ENCODE results near the gene TFAP2C.

TFAP2C gene

GRCh38 chr20:56628873-56629463, at the start of gene TFAP2C:
TFAP2C (plus strand) TSS chr20:56629306; CDS start chr20:56629545, 239 bp downstream.
- DNase-seq = peak; percentile 67

- DNase-seq = no peak
Observed at GRCh38 chr20:56580226-56580625, 48.9 kb upstream of the TFAP2C start.

DNA sequence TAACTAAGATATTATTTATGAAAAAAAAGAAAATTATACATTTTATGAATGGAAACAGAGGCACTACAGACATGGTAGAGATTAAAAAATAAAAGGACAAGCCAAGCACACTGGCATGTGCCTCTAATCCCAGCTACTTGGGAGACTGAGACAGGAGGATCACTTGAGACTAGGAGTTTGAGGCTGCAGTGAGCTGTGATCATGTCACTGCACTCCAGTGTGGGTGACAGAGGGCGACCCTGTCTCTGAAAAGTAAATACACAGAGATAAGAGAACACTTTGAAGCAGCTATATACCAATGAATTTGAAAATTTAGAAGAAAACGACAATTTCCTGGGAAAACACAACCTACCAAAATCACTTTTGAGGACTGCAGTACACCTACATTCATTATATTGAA, 47.4 kb upstream of the TFAP2C start:
- no peak for DNase-seq

- peak; percentile 55 for DNase-seq
Observed at GRCh38 chr20:56582542-56582941, 46.6 kb upstream of the TFAP2C start.

DNA sequence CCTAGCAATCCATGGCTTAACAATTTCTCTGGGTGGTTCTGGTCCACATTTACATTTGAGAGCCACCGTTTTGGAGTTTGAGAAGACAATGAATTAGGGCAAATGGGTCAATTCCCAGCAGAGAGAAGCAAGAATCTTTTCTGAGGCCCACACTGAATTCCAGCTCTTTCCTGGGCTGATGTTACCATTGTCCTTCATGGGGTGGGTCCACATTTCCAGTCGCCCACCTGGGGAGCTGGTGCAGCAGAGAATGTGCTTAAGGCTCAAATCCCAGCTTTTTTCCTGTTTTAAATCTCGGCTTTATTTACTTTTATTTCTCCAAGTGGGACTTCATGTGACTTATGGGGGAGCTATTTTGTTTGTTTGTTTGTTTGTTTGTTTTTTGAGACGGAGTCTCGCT, 44.2 kb upstream of the TFAP2C start:
- DNase-seq = no peak

- no peak for DNase-seq
Observed at GRCh38 chr20:56587307-56588041, 41.6 kb upstream of the TFAP2C start.

DNA sequence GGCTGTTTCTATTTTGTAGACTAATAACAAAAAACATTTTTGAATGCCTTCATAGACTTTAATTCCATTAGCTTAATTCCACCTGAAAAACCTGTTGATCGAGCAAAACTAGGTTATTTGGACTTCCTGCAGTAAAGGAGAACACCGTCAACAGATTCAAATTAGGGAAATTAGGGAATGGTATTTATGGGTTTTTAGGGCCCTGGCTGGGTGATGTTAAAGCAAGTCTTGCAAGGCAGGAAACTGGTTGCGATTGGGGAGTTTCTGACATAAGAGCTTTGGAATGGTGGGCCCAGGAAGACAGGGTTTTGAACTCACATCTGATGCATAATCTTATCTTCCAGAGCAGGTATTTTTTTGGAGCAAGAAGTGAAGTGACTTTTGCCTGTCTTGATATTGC, 40.1 kb upstream of the TFAP2C start:
- DNase-seq = no peak

DNA sequence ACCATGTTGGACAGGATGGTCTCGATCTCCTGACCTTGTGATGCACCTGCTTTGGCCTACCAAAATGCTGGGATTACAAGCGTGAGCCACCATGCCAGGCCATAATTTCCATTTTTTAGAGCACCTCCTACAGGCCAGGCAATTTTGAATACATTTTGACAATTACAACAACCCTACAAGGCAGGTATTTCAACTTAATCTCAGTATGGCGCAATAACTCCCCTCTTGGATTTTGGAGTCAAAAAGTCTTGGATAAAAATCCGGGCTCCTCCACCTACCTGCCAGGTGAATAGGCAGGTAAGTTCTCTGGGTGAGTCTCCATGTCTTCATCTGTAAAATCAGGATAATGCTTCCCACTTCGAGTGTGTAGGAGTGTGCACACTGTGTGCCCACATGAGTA, 39.5 kb upstream of the TFAP2C start:
- no peak for DNase-seq

GRCh38 chr20:56590888-56591287, 38.2 kb upstream of the TFAP2C start:
- no peak for DNase-seq

DNA sequence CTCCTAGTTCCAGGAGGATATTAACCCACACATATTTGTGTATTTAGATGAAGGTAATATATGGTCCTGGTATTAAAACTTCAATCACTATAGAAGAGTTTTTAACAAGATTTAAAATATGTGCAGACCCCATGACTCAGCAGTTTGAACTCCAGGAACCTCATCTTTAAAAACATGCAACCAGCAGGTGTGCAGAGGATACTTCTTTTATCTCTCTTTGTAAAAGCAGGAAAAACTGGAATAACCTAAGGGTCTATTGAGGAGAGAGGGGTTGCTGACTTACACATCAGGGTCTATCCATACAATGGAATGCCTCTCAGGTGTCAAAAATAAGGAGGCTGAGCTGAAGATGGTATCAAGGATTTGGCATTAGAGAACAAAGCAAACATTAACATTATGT, 36.9 kb upstream of the TFAP2C start:
- DNase-seq = no peak

GRCh38 chr20:56592817-56593216, 36.3 kb upstream of the TFAP2C start:
- DNase-seq = no peak

DNA sequence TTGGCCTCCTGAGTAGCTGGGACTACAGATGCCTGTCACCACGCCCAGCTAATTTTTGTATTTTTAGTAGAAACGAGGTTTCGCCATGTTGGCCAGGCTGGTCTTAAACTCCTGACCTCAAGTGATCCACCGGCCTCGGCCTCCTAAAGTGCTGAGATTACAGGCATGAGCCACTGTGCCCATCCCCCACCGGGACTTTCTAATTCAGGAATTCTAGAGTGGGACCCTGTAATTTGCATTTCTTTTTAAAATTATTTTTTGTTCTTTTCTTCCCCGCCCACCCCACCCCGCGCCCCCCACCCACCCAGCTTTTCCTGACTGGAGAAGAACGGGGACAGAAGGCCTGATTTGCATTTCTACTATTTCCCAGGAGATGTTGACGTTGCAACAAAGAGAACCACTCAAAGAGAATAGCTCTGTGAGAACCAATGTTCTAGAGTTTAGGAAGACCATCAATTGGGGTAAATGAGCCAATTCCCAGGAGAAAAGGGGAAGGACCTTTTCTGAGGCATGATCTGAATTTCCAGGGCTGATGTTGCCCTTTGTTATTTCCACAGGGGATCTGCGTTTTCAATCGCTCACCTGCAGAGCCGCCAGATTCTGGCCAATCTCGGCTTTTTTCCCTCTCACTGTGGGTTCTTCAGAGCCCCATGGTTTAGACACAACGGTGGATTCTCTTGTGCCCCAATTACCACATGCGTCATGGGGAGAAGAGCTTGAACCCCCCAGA, 33.2 kb upstream of the TFAP2C start:
- no peak for DNase-seq

- no peak for DNase-seq
Observed at GRCh38 chr20:56601166-56601565, 27.9 kb upstream of the TFAP2C start.

DNA sequence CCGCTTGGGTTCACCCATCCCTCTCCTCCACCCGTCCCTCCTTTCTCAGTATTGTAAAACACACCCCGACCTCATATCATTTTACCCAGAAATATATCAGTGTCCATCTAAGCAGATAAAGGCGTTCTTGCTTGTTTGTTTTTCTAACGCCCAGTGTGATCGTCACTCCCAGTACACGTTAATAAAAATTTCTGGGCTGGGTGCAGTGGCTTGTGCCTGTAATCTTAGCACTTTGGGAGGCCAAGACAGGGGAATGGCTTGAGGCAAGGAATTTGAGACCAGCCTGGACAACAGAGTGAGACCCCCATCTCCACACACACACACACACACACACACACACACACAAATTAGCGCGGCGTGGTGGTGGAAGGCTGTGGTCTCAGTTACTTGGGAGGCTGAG, 24.4 kb upstream of the TFAP2C start:
- no peak for DNase-seq

DNA sequence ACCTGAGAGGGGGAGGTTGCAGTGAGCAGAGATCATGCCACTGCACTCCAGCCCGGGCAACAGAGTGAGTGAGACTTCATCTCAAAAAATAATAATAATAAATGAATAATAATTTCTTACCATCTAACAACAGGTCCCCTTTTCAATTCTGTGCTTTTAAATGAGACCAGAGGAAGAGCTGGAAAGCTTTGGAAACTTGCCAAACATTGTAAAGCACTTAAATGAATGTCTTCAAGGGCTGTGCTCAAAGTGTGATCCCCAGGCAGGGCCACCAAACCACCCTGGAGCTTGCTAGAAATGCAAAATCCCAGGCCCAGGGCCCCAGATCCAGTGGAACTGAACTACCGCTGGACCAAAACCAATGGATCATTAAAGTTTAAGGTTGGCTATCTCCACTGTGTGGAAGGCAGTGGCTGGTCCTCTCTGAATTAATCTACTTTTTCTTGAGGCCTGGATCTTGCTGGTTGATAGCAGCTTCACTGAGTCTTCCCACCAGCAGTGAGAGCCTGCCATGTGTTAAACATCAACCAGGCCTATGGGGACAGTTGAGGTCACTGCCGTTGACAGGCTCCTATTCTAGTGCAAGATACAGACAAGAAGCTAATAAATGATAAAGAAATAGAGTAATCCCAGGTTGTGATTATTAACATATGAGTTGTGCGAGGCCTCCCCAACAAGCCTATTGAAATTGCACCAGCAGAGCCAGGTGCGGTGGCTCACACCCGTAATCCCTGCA, 23.7 kb upstream of the TFAP2C start:
- DNase-seq = no peak

- DNase-seq = no peak
Observed at GRCh38 chr20:56606174-56606945, 22.7 kb upstream of the TFAP2C start.

DNA sequence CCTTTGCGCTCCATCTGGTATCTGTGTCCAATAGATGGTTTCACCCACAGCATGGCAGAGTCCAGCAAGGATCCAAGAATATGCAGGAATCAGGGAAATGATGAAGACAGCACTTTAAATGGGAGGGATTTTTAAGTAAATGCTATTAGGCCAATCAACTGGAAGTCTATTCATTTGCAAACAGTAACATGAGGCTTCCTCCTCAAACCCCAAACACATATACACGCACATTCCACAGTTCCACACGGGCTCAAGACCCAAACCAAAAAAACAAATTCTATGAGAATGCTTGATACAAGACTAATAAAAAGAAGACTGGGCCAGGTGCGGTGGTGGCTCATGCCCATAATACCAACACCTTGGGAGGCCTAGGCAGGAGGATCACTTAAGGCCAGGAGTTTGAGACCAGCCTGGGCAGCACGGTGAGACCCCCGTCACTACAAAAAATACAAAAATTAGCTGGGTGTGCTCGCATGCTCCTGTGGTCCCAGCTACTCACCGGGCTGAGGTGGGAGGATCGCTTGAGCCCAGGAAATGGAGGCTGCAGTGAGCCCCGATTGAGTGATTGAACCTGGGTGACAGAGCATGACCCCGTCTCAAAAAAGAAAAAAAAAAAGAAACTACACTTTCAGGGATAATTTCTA, 21.9 kb upstream of the TFAP2C start:
- DNase-seq = no peak

DNA sequence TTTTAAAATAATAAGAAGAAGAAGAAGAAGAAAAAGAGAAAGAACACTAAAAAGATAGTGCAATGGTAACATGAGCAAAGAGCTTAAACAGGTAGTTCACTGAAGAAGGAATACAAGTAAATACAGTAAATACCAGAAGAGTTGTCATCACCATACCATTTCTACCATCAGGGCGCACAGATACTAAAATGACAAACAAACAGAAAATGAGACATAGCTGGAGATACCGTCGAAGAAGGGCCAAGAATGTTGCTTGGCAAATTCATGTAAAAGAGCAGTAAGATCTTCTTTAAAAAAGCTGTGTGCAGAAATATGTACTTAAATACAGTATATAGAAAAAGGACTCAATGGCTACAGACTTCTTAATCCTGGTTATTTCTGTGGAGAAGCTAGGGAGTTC, 20.7 kb upstream of the TFAP2C start:
- no peak for DNase-seq

- DNase-seq = no peak
Observed at GRCh38 chr20:56609321-56609720, 19.8 kb upstream of the TFAP2C start.

GRCh38 chr20:56610098-56610497, 19.0 kb upstream of the TFAP2C start:
- no peak for DNase-seq

DNA sequence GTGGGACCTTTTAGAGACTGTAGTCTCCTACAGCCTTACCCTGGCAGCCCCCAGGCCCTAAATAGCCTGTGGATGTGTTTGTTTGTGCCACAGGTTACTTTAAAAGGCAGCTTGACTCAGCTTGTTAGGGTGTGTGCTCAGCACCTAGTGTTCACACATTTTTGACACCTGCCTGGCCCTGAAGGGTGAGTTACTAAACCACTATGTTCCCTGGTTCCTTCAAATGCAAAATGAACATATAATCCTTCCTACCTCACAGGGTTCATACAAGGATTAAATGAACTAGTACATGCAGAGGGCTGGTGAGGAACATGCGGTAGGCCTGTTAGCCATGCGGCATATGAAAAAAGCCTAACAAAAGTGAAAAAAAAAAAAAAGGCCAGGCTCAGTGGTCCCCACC, 14.9 kb upstream of the TFAP2C start:
- DNase-seq = no peak

GRCh38 chr20:56616716-56617115, 12.4 kb upstream of the TFAP2C start:
- no peak for DNase-seq

All from suppressor macrophage treated with lipopolysaccharide for 4 hours (primary cell).